GM12864 (cell line): ENCODE measurements around the gene CACNG8.

ENCODE experiments used
- DNase-seq: peaks from one replicate; pipeline ENCODE4 v3.0.0-alpha.2; 2011; ENCODE audit warnings: low read depth
- H3K4me3 ChIP-seq: 2 replicates; pipeline ENCODE4 v1.5.1; 2011; ENCODE audit warnings: mild to moderate bottlenecking, low read depth, low read length, control low read depth
- CTCF ChIP-seq: IDR thresholded peaks from 2 replicates; pipeline ENCODE4 v1.5.1; 2011; ENCODE audit warnings: low read depth, mild to moderate bottlenecking, moderate library complexity, low read length, control low read depth, inconsistent platforms; ENCODE audit errors: missing control alignments

The CACNG8 gene

GRCh38 chr19:53977991-53978731 is 15.4 kb downstream of the CACNG8 start:
- TF ChIP-seq CTCF: no peak
- no peak for DNase-seq
- no peak overlapping the region for H3K4me3 ChIP-seq

- no peak for DNase-seq
- no peak overlapping the region for H3K4me3 ChIP-seq
- no peak for TF ChIP-seq CTCF
Measured at GRCh38 chr19:53978975-53979801, 16.5 kb downstream of the CACNG8 start.

GRCh38 chr19:53980539-53981375 is 18.0 kb downstream of the CACNG8 start:
- DNase-seq: no peak
- H3K4me3 ChIP-seq: no peak overlapping the region
- no peak for TF ChIP-seq CTCF

- no peak overlapping the region for H3K4me3 ChIP-seq
- DNase-seq: no peak
- TF ChIP-seq CTCF: no peak
Measured at GRCh38 chr19:53981376-53981951, 18.7 kb downstream of the CACNG8 start.

GRCh38 chr19:53982001-53982451 is 19.3 kb downstream of the CACNG8 start:
- no peak for TF ChIP-seq CTCF
- H3K4me3 ChIP-seq: no peak overlapping the region
- DNase-seq: no peak

GRCh38 chr19:53982611-53983010 is 19.9 kb downstream of the CACNG8 start:
- no peak for DNase-seq
- H3K4me3 ChIP-seq: no peak overlapping the region
- no peak for TF ChIP-seq CTCF
